GM18907 (cell line): ENCODE measurements around the gene ARHGEF3.
"Not testable (repeated sequence)": the region's sequence is repeated elsewhere in the genome, so short reads cannot be mapped to it uniquely, and the experiment has no call there.

Source experiments
- ATAC-seq: cut with Tn5 transposase; IDR thresholded peaks from one replicate; pipeline ENCODE4 v1.9.1; 2021; ENCODE audit warnings: mild to moderate bottlenecking, moderate library complexity; ENCODE audit not compliant: unreplicated experiment

ARHGEF3 gene

DNA sequence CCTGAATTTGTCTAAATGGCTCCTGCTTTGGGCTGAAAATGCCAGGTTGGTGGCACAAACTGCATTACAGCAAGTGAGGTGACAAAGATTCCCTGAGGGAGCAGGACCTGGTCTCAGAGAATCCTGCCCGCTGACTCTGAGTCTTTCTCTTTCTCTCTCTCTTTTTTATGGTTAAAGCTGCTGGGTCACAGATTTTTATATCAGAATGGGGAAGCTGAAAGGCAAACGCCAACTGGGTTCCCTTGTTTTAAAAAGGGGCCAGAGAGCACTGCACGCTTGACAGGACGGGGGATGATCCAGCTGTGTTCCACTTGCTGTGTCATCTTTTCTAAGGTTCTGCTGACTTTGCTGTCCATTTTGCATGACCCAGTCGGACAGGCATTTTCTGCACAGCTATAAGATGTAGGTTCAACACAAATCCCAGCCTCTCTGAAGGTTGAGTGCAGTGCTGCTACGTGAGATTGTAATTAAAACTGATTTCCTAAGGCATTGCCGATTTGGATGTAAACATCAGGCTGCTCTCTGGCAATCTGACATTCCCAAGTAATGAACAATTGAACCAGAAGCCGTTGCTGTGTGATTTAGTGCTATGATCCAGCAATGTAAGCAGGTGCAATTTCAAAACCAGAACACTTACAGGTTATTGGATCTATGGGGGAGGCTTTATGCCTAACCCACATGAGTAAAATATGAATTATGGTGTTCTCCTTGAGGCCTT is 25.8 kb downstream of the ARHGEF3 start:
- ATAC-seq, result no peak

- no peak for ATAC-seq
Observed at GRCh38 chr3:56775445-56775837, 26.3 kb downstream of the ARHGEF3 start.

- ATAC-seq, result no peak
Observed at GRCh38 chr3:56773986-56774385, 27.8 kb downstream of the ARHGEF3 start.

DNA sequence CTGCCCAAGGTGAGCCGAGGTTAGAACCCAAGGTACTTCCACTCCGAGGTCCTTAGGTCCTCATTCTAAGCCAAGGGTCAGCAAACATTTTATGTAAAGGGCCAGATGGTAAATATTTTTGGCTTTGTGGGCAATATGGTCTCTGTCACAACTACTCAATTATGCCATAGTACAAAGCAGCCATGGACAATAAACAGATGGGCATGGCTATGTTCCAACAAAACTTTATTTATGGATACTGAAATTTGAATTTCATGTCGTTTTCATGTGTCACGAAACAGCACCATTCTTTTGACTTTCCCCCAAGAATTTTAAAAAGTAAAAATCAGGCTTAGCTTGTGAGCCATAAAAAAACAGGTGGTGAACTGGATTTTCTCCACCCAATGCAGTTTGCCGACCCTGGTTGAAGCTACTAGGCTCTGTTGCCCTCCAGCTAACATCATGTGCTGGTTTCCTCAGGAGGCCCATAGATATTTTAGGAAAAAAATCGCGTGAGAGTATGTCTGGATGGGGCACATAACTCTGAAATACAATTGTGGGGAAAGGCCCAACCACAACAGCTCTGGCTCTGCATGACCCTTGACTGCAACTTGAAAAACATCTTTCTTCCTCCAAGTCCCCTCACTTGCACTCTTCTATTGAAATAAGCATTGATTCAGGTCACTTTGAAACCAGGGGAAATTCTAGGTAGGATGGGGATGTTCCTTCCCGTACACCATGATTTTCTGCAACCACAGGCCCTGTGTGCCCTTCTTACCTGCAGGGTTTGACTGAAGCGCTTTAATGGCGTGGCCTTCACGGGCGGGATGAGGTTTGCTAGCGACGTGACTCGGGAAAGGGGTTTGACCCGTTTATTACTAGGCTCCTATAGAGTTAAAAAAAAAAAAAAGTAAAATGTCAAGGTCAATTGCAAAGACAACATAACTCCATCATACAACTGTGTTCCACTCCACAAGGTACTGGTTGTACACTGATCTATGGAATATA is 28.5 kb downstream of the ARHGEF3 start:
- no peak for ATAC-seq

GRCh38 chr3:56771376-56771775 is 30.4 kb downstream of the ARHGEF3 start:
- ATAC-seq, result no peak

DNA sequence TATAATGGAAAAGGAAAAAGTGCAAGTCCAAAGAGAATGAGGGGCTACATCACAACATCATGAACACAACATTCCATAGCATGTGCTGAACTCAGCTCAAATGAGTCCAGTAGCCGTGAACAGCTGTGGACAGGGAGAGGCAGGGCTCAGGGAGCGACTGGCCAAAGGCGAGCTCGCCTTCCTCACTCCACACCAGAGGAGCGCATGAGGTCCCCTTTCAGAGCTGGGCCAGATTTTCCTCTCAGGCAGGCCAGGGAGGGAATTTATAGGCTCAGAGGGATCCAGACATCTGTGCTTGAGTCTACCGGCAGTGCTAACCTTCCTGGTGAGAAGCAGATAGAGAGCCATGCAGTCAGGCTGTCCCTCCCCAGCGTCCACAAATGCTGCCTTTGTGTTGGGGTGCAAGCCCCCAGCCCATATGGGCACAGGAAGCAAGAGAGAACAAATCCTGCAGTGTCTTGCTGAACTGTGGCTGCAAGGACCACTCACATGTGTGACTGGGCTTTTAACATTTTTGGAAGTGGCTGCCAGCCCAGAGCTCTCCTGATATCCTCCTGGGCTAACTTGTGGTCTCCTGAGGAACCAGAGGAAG is 32.5 kb downstream of the ARHGEF3 start:
- no peak for ATAC-seq

GRCh38 chr3:56764904-56765547 is 36.7 kb downstream of the ARHGEF3 start:
- ATAC-seq, result no peak

DNA sequence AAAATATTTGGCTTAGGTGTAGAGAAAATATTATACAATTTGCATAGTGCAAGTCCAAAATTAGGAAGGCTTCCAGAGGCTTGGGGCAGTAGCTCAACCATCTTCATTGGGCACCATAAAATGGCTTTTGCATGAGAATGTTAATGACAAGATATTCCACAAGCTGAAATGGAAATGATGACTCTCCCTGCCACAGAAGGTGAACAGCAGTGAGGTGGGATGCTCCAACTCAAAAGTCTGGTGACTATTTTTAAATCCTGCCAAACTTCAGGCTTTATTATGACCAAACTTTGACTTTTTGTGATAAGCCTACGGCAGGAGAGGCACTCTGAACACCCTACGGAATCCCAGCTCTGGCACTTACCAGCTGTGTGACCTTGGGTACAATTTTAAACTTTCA is 37.6 kb downstream of the ARHGEF3 start:
- no peak for ATAC-seq

- ATAC-seq, result no peak
Observed at GRCh38 chr3:56763233-56763632, 38.5 kb downstream of the ARHGEF3 start.

DNA sequence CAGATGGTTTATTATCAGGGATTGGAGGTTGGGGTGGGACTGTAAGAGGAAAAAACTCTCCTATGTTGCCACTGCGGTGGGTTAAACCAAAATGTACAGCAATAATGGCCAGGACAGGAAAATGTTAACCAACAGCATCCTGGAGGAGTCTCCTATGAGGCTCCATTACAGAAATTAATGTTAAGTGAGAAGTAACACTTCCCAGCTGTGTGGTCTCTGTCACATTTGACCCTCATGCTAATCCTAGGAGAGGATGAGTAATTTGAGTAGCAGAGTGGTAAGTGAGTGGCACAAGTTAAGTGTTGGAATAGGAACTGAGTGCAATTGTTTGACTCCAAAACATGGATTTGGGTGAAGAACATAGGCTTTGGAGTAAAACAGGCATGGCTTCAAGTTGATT is 39.0 kb downstream of the ARHGEF3 start:
- no peak for ATAC-seq

GRCh38 chr3:56761887-56762651 is 39.7 kb downstream of the ARHGEF3 start:
- ATAC-seq, result no peak

GRCh38 chr3:56761023-56761422 is 40.7 kb downstream of the ARHGEF3 start:
- ATAC-seq, result no peak

GRCh38 chr3:56759532-56759931 is 42.2 kb downstream of the ARHGEF3 start:
- no peak for ATAC-seq

DNA sequence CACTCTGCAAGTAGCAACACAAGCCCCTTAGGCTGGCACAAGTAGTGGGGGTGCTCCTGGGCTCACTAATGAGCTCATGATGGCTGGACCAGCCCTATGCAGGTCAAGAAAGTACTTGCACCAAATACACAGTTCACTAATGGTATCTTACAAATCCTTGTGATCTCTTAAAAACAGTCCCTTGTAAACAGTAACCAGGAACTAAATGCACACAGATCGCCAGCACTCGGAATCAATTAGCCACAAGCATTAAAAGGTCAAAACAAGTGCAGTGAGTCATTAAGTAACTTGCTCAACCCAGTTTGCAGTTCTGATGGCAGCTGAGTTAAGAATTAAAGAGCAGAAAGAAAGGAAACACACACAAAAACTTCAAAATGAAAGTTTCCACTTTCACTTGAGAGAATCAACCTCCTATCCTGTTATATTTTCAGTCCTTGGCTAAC is 43.2 kb downstream of the ARHGEF3 start:
- peak; percentile 88 for ATAC-seq

DNA sequence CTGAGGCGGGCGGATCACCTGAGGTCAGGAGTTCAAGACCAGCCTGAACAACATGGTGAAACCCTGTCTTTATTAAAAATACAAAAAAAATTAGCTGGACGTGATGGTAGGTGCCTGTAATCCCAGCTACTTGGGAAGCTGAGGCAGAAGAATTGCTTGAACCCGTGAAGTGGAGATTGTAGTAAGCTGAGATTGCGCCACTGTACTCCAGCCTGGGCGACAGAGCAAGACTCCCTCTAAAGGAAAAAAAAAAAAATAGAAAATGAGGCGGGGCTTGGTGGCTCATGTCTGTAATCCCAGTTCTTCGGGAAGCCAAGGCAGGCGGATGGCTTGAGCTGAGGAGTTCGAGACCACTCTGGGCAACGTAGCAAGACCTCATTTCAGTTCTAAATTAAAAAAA is 43.7 kb downstream of the ARHGEF3 start:
- ATAC-seq, result not testable (repeated sequence)

DNA sequence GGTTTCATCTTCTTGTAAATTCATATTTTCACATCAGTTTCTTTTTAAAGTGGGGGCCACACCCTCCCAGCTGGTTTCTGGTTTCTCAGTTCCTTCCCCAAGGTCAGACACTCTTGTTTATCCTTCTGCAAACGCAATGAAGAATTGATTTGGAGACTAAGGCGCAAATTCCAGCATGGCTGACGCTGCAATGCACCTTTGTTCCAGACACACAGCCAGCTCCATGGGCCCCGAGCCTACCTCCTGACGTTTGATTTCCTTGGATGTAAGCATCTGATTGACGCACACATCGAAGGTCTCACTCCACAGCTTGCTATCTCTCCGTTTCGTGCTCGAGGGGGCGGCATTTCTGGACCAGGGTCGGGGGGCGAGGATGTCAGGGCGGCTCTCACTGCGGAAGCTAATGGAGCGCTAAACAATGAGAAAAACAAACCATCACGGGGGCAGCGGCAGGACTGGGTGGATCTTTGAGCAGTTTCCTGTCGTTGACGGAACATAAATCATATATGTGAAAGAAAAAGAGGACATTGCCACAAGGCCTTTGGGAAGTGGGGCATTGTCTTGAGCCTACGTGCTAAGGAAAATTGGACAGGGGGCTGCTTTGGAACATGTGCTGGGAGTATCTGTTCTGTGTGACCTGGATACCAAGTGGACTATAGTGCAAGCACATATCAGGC is 46.9 kb downstream of the ARHGEF3 start:
- ATAC-seq, result no peak

GRCh38 chr3:56753206-56753820 is 48.4 kb downstream of the ARHGEF3 start:
- ATAC-seq, result peak; percentile 91

GRCh38 chr3:56751056-56751707 is 50.6 kb downstream of the ARHGEF3 start:
- no peak for ATAC-seq
